ENCODE measurements around the gene JAZF1. TPM values are rescaled to one million over a fixed set of nuclear protein-coding genes. Genes with fewer than 3 reads are reported as not detected.

JAZF1 gene
- total and polyA plus RNA-seq, 7 donors = 2.3 to 10.6 (median 5.3) TPM

- no peaks in the 10 kb centered on the region for H3K9me3 ChIP-seq
- intact Hi-C loops (cut with DNase I) = no loop called here
- H3K4me3 ChIP-seq = no peak overlapping the region
- H3K4me1 ChIP-seq = peaks cover 14% of the 10 kb centered on the region
- H3K36me3 ChIP-seq (ENCODE audit: insufficient read depth in 1 of 2, low read depth in 1 of 2) = no peaks in the 10 kb centered on the region
- no peak for ATAC-seq
- no peak for TF ChIP-seq CTCF (IDR thresholded peaks at IDR 0.05)
- 97 to 100% (median 98%) methylated on average over 1 of the region's 1 CpG for WGBS, 3 donors
- no peak for DNase-seq
- H3K27ac ChIP-seq = no peak overlapping the region
- no peaks in the 10 kb centered on the region for H3K27me3 ChIP-seq (ENCODE audit: insufficient read depth in 3 of 3, low read length in 2 of 3)
Measured at GRCh38 chr7:28133872-28134271, 46.7 kb downstream of the JAZF1 start.

GRCh38 chr7:28132959-28133870 lies 47.4 kb downstream of the JAZF1 start:
- peaks cover 11% of the 10 kb centered on the region for H3K4me1 ChIP-seq
- 89 to 93% (median 91%) methylated on average over 1 of the region's 1 CpG for WGBS, 3 donors
- no peaks in the 10 kb centered on the region for H3K36me3 ChIP-seq (ENCODE audit: insufficient read depth in 1 of 2, low read depth in 1 of 2)
- no peaks in the 10 kb centered on the region for H3K9me3 ChIP-seq
- H3K27me3 ChIP-seq (ENCODE audit: insufficient read depth in 3 of 3, low read length in 2 of 3) = no peaks in the 10 kb centered on the region
- intact Hi-C loops (cut with DNase I) = no loop called here
- H3K27ac ChIP-seq = no peak overlapping the region
- DNase-seq (no peak), ATAC-seq (no peak)
- TF ChIP-seq CTCF (IDR thresholded peaks at IDR 0.05) = no peak
- no peak overlapping the region for H3K4me3 ChIP-seq

- no peaks in the 10 kb centered on the region for H3K36me3 ChIP-seq (ENCODE audit: insufficient read depth in 1 of 2, low read depth in 1 of 2)
- no peaks in the 10 kb centered on the region for H3K27me3 ChIP-seq (ENCODE audit: insufficient read depth in 3 of 3, low read length in 2 of 3)
- TF ChIP-seq CTCF (IDR thresholded peaks at IDR 0.05) = no peak
- no peak overlapping the region for H3K4me3 ChIP-seq
- intact Hi-C loops (cut with DNase I) = no loop called here
- H3K9me3 ChIP-seq = no peaks in the 10 kb centered on the region
- no peak overlapping the region for H3K27ac ChIP-seq
- no peak for ATAC-seq
- peaks cover 12% of the 10 kb centered on the region for H3K4me1 ChIP-seq
- DNase-seq = no peak
- WGBS, 3 donors = 92 to 93% (median 93%) methylated on average over 3 of the region's 3 CpGs
Measured at GRCh38 chr7:28130277-28130676, 50.3 kb downstream of the JAZF1 start.

- peaks cover 12% of the 10 kb centered on the region for H3K4me1 ChIP-seq
- no peak overlapping the region for H3K27ac ChIP-seq
- no peak overlapping the region for H3K4me3 ChIP-seq
- no peaks in the 10 kb centered on the region for H3K27me3 ChIP-seq (ENCODE audit: insufficient read depth in 3 of 3, low read length in 2 of 3)
- intact Hi-C loops (cut with DNase I) = no loop called here
- no peak for TF ChIP-seq CTCF (IDR thresholded peaks at IDR 0.05)
- DNase-seq (no peak), ATAC-seq (peak in 1 of 4 donors; percentile 40)
- H3K9me3 ChIP-seq = no peaks in the 10 kb centered on the region
- H3K36me3 ChIP-seq (ENCODE audit: insufficient read depth in 1 of 2, low read depth in 1 of 2) = no peaks in the 10 kb centered on the region
Measured at GRCh38 chr7:28128608-28129007, 52.0 kb downstream of the JAZF1 start.

Data from psoas muscle (tissue), 8 donors.